HCT116 (cell line): Measurements from ENCODE around the gene TMA7B.

Source experiments
- EGR1 ChIP-seq: IDR thresholded peaks from 2 replicates; pipeline ENCODE4 v1.6.1; 2012; ENCODE audit warnings: low read depth
- POLR2A ChIP-seq: IDR thresholded peaks from 2 replicates; pipeline ENCODE4 v1.7.0; 2011; ENCODE audit warnings: borderline replicate concordance; ENCODE audit not compliant: insufficient read depth, insufficient read length; ENCODE audit errors: extremely low read depth
- POLR2AphosphoS5 ChIP-seq: IDR thresholded peaks from 2 replicates; pipeline ENCODE4 v1.6.1; 2011; ENCODE audit warnings: mild to moderate bottlenecking, low read depth, low read length, moderate library complexity
- RAD21 ChIP-seq: IDR thresholded peaks from 2 replicates; pipeline ENCODE4 v1.6.1; 2012; ENCODE audit warnings: low read depth, mild to moderate bottlenecking
- SIN3A ChIP-seq: IDR thresholded peaks from 2 replicates; pipeline ENCODE4 v1.6.1; 2012; ENCODE audit warnings: low read depth
- SRF ChIP-seq: IDR thresholded peaks from 2 replicates; pipeline ENCODE4 v1.6.1; 2012; ENCODE audit warnings: low read depth
- YY1 ChIP-seq: IDR thresholded peaks from 2 replicates; pipeline ENCODE4 v1.6.1; 2011; ENCODE audit warnings: low read length, low read depth, moderate library complexity, mild to moderate bottlenecking; ENCODE audit not compliant: insufficient replicate concordance; ENCODE audit errors: extremely low read depth
- ZNF274 ChIP-seq: fragments of 200-500 bp; sonication (Bioruptor generic); IDR thresholded peaks from 2 replicates; pipeline ENCODE4 v1.6.1; 2014; ENCODE audit warnings: mild to moderate bottlenecking, low read depth, low read length, inconsistent platforms
- TF ChIP-seq, protein P1 (sequence below): IDR thresholded peaks from 2 replicates; pipeline ENCODE4 v1.6.1; 2012
- TF ChIP-seq, protein P2 (sequence below), 3 experiments: fragments of 200-600 bp in 1 of 3; sonication (generic) in 1 of 3; IDR thresholded peaks in 2 of 3; conservative IDR thresholded peaks in 1 of 3; 2 replicates each; pipeline ENCODE4 v1.5.1; 2012 to 2017; ENCODE audit warnings: low read depth in 2 of 3, low read length in 2 of 3, antibody characterized with exemption in 1 of 3, borderline replicate concordance in 1 of 3, control low read depth in 1 of 3, mild to moderate bottlenecking in 1 of 3, mixed read lengths in 1 of 3, mixed run types in 1 of 3, moderate library complexity in 1 of 3; ENCODE audit not compliant: insufficient read depth in 1 of 3
- TF ChIP-seq, protein P3 (sequence below): IDR thresholded peaks from 2 replicates; pipeline ENCODE4 v1.6.1; 2012
- TF ChIP-seq, protein P4 (sequence below): IDR thresholded peaks from 2 replicates; pipeline ENCODE4 v1.6.1; 2012; ENCODE audit warnings: low read depth

GRCh38 chr22:39997421-39997820 is 37.2 kb downstream of the TMA7B start:
- no peak for TF ChIP-seq SIN3A
- no peak for TF ChIP-seq RAD21
- TF ChIP-seq, protein P1, sequence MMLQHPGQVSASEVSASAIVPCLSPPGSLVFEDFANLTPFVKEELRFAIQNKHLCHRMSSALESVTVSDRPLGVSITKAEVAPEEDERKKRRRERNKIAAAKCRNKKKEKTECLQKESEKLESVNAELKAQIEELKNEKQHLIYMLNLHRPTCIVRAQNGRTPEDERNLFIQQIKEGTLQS: no peak
- TF ChIP-seq, protein P2, sequence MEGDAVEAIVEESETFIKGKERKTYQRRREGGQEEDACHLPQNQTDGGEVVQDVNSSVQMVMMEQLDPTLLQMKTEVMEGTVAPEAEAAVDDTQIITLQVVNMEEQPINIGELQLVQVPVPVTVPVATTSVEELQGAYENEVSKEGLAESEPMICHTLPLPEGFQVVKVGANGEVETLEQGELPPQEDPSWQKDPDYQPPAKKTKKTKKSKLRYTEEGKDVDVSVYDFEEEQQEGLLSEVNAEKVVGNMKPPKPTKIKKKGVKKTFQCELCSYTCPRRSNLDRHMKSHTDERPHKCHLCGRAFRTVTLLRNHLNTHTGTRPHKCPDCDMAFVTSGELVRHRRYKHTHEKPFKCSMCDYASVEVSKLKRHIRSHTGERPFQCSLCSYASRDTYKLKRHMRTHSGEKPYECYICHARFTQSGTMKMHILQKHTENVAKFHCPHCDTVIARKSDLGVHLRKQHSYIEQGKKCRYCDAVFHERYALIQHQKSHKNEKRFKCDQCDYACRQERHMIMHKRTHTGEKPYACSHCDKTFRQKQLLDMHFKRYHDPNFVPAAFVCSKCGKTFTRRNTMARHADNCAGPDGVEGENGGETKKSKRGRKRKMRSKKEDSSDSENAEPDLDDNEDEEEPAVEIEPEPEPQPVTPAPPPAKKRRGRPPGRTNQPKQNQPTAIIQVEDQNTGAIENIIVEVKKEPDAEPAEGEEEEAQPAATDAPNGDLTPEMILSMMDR (IDR thresholded peaks at IDR 0.05 in 2 of 3, conservative IDR thresholded peaks at IDR 0.05 in 1 of 3; ENCODE audit: borderline replicate concordance in 1 of 3, insufficient read depth in 1 of 3, low read depth in 2 of 3, low read length in 2 of 3): no peak
- no peak for TF ChIP-seq YY1
- no peak for TF ChIP-seq SRF
- TF ChIP-seq, protein P3, sequence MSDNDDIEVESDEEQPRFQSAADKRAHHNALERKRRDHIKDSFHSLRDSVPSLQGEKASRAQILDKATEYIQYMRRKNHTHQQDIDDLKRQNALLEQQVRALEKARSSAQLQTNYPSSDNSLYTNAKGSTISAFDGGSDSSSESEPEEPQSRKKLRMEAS: no peak
- TF ChIP-seq EGR1: no peak
- TF ChIP-seq POLR2A: no peak
- TF ChIP-seq, protein P4, sequence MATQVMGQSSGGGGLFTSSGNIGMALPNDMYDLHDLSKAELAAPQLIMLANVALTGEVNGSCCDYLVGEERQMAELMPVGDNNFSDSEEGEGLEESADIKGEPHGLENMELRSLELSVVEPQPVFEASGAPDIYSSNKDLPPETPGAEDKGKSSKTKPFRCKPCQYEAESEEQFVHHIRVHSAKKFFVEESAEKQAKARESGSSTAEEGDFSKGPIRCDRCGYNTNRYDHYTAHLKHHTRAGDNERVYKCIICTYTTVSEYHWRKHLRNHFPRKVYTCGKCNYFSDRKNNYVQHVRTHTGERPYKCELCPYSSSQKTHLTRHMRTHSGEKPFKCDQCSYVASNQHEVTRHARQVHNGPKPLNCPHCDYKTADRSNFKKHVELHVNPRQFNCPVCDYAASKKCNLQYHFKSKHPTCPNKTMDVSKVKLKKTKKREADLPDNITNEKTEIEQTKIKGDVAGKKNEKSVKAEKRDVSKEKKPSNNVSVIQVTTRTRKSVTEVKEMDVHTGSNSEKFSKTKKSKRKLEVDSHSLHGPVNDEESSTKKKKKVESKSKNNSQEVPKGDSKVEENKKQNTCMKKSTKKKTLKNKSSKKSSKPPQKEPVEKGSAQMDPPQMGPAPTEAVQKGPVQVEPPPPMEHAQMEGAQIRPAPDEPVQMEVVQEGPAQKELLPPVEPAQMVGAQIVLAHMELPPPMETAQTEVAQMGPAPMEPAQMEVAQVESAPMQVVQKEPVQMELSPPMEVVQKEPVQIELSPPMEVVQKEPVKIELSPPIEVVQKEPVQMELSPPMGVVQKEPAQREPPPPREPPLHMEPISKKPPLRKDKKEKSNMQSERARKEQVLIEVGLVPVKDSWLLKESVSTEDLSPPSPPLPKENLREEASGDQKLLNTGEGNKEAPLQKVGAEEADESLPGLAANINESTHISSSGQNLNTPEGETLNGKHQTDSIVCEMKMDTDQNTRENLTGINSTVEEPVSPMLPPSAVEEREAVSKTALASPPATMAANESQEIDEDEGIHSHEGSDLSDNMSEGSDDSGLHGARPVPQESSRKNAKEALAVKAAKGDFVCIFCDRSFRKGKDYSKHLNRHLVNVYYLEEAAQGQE: no peak
- no peak for TF ChIP-seq ZNF274
- TF ChIP-seq POLR2AphosphoS5: no peak
